ENCODE measurements around the gene HMGB2.
A peak's percentile ranks its signal among the peaks of the same experiment; 100 is the strongest.

HMGB2 gene

GRCh38 chr4:173362666-173363065 lies 28.5 kb upstream of the HMGB2 start:
- H3K4me3 ChIP-seq (ENCODE audit: low read depth, low read length), result no peak overlapping the region
- TF ChIP-seq, protein P1, sequence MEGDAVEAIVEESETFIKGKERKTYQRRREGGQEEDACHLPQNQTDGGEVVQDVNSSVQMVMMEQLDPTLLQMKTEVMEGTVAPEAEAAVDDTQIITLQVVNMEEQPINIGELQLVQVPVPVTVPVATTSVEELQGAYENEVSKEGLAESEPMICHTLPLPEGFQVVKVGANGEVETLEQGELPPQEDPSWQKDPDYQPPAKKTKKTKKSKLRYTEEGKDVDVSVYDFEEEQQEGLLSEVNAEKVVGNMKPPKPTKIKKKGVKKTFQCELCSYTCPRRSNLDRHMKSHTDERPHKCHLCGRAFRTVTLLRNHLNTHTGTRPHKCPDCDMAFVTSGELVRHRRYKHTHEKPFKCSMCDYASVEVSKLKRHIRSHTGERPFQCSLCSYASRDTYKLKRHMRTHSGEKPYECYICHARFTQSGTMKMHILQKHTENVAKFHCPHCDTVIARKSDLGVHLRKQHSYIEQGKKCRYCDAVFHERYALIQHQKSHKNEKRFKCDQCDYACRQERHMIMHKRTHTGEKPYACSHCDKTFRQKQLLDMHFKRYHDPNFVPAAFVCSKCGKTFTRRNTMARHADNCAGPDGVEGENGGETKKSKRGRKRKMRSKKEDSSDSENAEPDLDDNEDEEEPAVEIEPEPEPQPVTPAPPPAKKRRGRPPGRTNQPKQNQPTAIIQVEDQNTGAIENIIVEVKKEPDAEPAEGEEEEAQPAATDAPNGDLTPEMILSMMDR (IDR thresholded peaks at IDR 0.05; ENCODE audit: low read depth, low read length), result no peak

DNA sequence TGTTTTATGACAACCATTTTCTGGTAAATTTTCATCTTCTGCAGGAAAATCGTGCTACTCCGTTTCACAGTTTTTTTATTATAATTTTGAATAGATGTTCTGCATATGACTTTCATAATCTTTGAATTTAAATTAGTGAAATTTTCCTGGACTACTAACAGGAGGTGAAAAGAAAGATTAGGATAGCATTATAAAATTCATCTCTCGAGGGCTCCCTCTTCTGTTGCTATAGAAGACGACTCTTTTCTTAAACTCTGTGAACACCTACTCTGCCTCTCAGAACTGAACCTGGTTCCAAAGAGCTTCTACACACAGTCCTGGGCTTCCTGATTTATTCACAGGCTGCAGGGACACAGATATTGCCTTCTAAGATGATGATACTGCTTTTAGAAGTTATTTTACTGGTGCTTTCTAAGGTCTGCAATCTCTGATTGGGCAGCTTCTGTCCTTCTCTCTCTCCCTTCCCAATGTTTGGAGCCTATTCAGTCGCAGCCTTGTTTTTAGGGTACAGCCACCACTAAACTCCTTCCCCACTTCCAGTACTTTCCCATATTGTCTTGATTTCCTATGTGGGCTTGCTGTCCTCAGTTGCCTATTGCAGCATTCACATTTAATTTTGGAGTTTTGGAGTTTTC lies 26.5 kb upstream of the HMGB2 start:
- no peak overlapping the region for H3K4me3 ChIP-seq (ENCODE audit: low read depth, low read length)
- TF ChIP-seq, protein P1 (IDR thresholded peaks at IDR 0.05; ENCODE audit: low read depth, low read length), result 0 out of 2 replicates have a peak, but pooled peaks have one; percentile 16

- no peak overlapping the region for H3K4me3 ChIP-seq (ENCODE audit: low read depth, low read length)
- TF ChIP-seq, protein P1 (IDR thresholded peaks at IDR 0.05; ENCODE audit: low read depth, low read length), result no peak
Measured at GRCh38 chr4:173357939-173358338, 23.8 kb upstream of the HMGB2 start.

DNA sequence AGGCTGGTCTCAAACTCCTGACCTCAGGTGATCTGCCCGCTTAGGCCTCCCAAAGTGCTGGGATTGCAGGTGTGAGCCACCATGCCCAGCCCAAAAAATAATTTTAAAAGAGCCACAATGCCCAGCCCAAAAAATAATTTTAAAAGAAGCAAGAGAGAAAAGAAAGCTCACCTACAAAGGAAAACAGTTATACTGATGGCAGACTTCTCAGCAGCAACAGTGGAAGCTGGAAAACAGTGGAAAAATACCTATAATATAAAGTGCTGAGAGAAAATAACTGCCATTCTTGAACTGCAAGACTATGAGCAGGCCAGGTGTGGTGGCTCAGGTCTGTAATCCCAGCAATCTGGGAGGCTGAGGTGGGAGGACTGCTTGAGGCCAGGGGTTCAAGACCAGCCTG lies 13.3 kb upstream of the HMGB2 start:
- no peak overlapping the region for H3K4me3 ChIP-seq (ENCODE audit: low read depth, low read length)
- TF ChIP-seq, protein P1 (IDR thresholded peaks at IDR 0.05; ENCODE audit: low read depth, low read length), result no peak

- TF ChIP-seq, protein P1 (IDR thresholded peaks at IDR 0.05; ENCODE audit: low read depth, low read length), result no peak
- H3K4me3 ChIP-seq (ENCODE audit: low read depth, low read length), result no peak overlapping the region
Measured at GRCh38 chr4:173346074-173346473, 11.9 kb upstream of the HMGB2 start.

DNA sequence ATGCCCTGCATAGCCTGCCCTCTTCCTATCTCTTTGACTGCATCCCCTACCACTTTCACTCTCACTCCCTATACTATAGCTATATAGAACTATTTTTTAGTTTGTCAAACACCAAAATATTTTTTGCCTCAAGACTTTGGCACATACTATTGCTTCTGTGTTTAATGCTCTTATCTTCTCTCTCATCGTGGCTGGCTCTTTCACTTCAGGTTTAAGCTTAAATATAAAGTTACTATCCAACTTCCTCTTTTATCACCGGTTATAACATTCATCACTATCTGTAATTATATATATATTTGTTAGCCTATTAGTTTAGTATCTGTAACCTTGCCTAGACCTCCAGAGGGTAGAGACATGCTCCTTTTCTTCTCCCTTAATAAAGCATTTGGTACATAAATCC lies 11.5 kb upstream of the HMGB2 start:
- H3K4me3 ChIP-seq (ENCODE audit: low read depth, low read length), result no peak overlapping the region
- TF ChIP-seq, protein P1 (IDR thresholded peaks at IDR 0.05; ENCODE audit: low read depth, low read length), result no peak

DNA sequence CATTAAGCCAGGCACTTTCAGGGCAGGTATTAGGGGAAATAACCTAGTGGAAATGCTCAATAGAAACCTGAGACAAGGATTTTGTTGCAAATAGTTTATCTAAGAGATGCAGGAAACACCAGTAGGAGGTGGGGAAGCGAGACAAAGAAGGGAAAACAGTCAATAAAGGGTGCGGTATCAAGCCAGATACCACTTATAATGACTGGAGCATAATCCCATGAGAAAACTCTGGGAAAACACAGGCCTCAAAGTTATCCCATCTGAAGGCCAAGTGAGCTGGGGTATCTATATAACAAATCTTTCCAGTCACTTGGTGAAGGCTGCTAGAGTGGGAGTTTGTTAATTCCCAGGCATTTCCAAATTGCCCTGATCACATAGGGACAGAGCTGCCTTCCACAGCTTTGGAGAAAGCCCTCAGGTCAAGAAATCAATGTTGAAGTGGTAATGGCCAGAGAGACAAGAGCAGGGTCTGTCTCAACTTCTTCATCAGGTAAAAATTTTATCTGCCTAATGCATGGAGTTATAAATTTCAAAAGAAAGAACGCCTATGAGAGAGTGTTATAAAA lies 9.8 kb upstream of the HMGB2 start:
- TF ChIP-seq, protein P1 (IDR thresholded peaks at IDR 0.05; ENCODE audit: low read depth, low read length), result no peak
- H3K4me3 ChIP-seq (ENCODE audit: low read depth, low read length), result no peak overlapping the region

All from WI38 (cell line).